GM12875 (cell line): ENCODE measurements around the gene NPRL2.

Experiments used
- H3K4me3 ChIP-seq: one replicate; pipeline ENCODE4 v1.5.1; 2011; ENCODE audit warnings: low read depth, low read length, control low read depth
- TF ChIP-seq, protein P1 (sequence below): IDR thresholded peaks from 2 replicates; pipeline ENCODE4 v1.5.1; 2011; ENCODE audit warnings: low read depth, mild to moderate bottlenecking, control low read depth, inconsistent platforms, low read length, moderate library complexity, borderline replicate concordance; ENCODE audit not compliant: insufficient read depth

NPRL2 gene

DNA sequence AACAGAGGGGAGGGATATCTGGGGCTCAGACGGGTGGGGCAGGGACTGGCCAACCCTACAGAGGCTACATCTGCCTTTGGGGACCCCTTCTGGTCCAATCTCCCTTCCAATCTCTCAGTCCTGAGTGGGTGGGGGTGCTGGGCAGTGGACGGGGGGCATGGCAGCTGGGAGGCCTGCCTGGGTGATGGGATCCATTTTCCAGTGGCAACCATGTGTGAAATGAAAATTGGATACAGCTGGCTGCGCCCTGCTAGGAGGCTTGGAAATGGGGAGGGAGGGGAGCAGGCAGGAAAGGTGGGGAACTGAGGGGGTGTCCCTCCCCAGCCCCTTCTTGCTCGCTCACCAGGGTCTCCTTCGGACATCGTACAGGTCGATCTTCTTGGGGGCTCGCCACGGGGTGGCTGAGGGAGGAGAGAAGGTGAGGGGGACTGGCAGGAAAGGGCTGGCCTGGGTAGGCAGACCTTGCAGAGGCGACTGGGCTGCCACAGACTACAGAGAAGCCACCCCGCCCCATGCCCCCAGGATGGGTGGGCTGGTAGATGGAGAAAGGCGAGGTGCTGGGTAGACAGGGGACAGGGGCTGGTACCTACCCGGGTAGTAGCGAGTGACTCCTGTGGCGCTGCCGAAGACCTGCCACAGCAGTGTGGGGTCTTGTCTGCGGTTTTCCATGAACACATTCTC, 30.0 kb upstream of the NPRL2 start:
- TF ChIP-seq, protein P1, sequence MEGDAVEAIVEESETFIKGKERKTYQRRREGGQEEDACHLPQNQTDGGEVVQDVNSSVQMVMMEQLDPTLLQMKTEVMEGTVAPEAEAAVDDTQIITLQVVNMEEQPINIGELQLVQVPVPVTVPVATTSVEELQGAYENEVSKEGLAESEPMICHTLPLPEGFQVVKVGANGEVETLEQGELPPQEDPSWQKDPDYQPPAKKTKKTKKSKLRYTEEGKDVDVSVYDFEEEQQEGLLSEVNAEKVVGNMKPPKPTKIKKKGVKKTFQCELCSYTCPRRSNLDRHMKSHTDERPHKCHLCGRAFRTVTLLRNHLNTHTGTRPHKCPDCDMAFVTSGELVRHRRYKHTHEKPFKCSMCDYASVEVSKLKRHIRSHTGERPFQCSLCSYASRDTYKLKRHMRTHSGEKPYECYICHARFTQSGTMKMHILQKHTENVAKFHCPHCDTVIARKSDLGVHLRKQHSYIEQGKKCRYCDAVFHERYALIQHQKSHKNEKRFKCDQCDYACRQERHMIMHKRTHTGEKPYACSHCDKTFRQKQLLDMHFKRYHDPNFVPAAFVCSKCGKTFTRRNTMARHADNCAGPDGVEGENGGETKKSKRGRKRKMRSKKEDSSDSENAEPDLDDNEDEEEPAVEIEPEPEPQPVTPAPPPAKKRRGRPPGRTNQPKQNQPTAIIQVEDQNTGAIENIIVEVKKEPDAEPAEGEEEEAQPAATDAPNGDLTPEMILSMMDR = no peak
- H3K4me3 ChIP-seq = no peak overlapping the region

DNA sequence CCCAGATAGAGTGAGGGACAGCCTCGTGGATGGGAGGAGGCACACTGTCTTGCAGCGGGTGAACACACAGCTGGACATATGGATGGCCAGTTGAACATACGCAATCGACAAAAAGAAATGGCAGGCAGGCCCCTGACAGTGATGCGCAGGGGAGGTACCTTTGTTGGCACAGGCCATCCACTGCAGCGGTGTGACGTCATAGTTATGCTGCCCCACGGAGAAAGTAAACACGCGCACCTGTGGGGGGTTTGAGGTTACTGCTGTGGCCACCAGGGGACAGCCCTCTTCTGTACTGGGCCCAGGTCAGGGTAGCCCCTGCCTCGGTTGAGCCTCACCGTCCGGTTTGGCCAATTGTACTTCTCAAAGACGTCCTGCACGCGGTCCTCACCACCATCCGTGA, 28.2 kb upstream of the NPRL2 start:
- no peak overlapping the region for H3K4me3 ChIP-seq
- TF ChIP-seq, protein P1 = no peak

DNA sequence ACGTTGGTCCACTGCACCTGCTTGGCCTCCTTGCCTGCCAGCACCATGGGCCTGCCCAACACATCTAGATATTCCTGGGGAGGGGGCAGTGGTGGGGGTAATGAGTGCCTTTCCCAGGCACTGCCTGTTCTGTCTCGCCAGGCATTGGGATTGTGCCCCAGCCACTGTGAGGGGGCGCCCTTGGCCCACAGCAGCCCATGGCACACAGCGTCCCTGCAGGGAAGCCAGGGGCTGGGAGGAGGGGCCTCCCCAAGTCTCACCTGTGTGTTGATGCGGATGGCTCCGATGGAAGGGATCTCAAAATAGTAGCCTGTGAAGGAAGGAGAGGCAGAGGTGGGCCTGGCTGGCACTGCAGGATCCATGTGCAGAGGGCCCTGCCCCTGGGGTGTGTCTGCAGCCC, 27.4 kb upstream of the NPRL2 start:
- no peak overlapping the region for H3K4me3 ChIP-seq
- TF ChIP-seq, protein P1 = no peak

DNA sequence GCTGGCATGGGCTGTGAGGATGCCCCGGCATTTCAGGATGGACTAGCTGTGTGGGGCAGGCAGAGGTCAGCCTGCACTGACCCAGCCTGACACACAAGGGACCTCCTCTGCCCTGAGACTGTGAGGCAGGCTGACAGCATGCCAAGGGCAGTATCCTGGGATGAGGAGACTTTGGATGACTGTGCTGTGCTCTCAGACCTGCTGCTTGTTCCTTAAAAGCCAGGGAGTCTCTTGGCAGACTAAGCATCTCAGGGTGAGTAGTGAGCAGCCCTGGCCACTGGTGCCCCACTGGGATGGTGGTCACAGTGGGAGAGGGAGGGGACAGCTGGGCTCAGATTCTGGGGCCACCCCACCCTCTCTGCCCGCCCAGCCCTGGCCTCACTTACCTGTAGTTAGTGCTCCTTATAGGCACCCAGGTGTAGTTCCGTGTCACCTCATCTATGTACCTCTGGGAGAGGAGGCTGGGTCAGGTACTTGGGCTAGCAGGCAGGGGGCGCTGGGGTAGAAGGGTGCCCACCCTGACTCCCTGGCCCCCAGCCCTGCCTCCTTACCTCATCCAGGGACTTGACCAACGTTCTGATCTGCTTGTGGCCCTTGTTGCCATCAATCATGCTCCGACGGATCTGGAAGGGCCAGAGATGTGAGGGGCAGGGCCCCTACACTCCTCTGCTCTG, 24.8 kb upstream of the NPRL2 start:
- TF ChIP-seq, protein P1 = peak; percentile 25; the same call in 1 of the 2 replicates
- no peak overlapping the region for H3K4me3 ChIP-seq

DNA sequence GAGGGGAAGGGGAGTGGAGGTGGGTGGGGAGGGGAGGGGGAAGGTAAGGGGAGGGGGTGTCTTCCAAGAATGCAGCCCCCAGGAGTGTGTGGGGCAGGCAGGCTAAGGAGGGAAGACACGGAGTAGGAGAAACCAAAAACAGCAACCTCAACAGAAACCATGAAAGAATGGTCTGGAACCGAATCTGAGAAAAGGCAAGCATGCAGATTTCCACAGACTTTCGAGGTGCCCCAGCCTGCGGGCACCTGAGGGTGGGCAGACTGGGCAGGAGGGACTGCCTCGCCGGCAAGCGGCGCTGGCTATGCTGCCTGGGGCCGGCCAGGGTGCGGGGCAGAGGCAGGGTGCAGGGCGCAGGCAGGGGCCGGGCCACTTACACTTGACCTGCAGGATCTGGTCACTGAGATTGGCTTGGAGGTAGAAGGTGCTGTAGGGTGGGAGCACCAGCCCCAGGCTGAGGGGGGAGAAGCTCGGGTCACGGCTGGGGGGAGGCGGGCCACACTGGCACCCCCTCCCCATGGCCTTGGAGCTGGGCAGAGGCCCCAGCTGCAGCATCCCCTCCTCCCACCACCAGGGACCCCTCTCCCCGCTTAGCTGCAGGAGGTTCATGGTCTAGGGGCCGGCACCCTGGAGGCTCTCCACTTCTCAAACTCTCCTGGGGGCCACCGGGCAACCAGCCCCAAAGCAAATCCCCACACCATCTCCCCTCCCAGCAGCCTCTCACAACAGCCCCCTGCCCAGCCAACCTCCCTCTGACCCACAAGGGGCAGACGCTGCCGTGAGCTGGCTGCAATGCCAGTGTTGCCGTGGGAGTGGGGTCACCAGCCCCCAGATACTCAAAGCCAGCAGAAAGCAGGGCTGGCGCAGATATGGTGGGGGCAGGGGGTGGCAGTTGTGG, 24.0 kb upstream of the NPRL2 start:
- TF ChIP-seq, protein P1 = no peak
- H3K4me3 ChIP-seq = no peak overlapping the region

DNA sequence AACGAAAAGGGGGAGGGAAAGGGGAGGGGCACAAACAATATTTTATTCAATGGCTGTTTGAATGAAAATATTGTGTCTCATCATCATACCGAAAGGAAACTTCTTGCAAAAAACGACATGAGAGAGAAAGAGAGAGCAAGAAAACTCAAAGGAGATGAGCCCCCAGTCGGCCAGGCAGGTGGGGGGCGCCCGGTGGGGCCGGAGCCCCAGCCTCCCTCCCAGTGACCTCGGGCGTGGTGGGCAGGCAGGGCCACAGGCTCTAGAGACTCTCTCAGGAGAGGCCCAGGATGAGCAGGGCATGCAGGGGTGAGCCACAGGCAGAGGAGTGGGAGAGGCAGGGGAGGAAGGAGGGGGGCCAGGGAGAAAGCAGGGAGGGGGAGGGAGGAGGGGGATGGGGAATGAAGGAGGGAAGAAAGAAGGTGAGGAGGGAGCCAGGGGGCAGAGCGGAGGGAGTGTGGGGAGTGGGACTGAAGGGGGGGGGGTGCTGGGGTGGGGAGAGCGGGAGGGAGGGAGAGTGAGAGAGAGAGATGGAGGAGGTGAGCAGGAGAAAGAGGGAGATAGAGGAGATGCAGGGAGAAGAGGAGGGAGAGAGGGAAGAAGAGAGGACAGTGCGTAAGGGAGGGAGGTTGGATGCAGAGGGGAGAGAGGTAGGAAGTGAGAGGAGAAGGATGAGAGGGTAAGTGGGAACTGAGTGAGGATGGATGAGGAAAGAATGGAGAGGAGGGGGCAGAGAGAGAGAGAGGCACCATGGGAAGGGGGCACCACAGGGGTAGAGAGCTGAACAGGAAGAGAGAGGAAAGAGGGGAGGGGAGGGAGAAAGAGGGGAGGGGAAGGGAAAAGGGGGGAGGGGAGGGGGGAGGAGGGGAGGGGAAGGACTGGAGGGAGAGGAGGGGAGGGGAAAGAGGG, 22.8 kb upstream of the NPRL2 start:
- no peak overlapping the region for H3K4me3 ChIP-seq

More for the DNA sequence above, 22.8 kb upstream of the NPRL2 start:
- TF ChIP-seq, protein P1 = no peak
